ENCODE results near the gene FKBP2.
"Not testable (repeated sequence)": the region's sequence is repeated elsewhere in the genome, so short reads cannot be mapped to it uniquely, and the experiment has no call there.

Gene FKBP2

DNA sequence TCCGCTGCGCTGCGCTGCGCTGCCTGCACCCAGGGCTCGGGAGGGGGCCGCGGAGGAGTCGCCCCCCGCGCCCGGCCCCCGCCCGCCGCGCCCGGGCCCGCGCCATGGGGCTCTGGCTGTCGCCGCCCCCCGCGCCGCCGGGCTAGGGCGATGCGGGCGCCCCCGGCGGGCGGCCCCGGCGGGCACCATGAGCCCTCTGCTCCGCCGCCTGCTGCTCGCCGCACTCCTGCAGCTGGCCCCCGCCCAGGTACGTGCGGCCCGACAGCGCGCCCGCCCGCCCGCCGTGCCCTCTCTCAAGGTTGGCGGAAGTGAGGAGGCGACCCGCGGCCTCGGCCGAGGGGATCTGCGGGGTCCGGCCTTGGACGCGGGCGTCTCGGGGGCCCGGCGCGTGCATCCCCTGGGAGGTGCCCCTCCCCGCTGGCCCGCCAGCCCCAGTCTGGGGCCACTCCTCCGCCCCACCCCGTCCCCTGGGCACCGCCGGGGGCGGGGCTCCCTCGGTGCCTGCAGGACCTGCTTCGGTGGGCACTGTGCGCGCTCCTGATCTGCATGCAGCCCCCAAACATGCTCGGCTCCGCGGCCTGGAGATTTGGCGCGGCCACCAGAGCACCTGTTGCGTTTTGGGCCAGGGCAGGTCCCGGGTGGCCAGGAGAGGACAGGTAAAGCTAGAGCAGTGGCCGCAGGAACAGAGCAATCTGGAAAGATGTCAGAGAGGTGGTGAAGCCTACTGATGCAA, 6.1 kb upstream of the FKBP2 start:
- no peak for DNase-seq

DNA sequence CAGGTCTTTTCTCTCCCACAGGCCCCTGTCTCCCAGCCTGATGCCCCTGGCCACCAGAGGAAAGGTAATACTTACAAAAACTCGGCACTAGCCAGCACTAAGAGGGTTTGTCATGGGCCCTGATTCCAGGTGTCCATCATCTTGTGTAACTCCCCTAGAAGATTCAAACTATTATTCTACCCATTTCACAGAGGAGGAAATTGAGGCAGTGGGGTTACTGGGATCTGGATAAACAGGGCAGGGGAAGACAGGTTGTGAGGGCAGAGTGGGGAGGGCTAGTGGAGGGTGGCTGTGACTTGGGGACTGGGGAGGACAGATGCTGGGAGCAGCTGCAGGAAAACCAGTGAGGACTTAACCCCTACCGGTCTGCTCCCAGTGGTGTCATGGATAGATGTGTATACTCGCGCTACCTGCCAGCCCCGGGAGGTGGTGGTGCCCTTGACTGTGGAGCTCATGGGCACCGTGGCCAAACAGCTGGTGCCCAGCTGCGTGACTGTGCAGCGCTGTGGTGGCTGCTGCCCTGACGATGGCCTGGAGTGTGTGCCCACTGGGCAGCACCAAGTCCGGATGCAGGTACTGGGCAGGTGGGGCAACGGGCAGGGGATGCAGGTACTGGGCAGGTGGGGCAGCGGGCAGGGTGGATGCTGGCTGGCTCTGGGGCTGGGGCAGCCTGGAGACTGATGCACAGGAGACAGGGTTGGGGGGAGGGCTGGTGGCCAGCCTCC, 5.3 kb upstream of the FKBP2 start:
- no peak for DNase-seq

DNA sequence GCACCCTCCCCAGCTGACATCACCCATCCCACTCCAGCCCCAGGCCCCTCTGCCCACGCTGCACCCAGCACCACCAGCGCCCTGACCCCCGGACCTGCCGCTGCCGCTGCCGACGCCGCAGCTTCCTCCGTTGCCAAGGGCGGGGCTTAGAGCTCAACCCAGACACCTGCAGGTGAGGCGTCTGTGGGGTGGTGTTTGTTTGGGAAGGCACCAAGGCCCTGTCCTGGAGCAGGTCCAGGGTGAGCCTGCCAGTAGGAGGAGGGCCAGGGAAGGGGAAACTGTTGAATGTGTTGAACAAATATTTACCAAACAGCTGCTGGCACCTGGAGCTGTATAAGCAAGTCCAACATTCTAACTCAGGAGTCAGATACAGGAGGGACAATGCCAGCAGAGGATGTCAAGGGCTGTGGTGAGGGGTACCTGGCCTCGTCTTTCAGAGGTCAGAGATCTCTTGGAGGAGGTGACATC, 3.4 kb upstream of the FKBP2 start:
- DNase-seq: no peak

DNA sequence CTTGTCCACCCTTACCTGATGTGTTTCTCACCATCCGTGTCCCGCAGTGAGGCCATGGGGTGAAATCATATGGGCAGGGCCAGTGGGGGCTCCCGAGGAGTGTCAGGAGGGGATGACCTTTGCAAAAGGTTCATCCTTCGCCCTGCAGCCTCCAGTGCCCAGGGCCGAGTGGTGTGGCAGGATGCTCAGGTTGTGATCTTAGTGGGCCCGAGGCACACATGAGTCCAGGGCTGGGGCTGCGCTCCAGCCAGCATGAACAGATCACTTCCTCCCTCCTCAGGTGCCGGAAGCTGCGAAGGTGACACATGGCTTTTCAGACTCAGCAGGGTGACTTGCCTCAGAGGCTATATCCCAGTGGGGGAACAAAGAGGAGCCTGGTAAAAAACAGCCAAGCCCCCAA, 2.8 kb upstream of the FKBP2 start:
- no peak for DNase-seq

DNA sequence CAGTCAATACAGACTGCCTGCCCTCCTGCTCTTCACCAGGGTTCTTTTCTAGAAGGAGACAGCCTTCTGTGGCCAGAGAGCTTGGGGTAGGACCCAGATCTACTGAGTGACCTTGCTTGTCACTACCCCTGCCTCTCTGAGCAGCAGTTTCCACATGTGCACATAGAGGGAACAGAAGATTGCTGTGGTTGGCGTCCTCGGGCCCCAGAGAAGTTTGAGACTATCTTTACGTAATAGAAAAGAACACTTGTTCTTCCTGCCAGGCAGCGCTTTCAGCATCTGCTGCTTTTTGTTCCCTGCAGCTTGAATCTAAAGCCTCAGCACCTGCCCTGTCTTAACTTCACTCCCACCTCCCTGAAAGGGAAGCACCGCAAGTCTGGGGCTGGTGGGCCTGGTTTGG, 1.9 kb upstream of the FKBP2 start:
- DNase-seq: no peak

DNA sequence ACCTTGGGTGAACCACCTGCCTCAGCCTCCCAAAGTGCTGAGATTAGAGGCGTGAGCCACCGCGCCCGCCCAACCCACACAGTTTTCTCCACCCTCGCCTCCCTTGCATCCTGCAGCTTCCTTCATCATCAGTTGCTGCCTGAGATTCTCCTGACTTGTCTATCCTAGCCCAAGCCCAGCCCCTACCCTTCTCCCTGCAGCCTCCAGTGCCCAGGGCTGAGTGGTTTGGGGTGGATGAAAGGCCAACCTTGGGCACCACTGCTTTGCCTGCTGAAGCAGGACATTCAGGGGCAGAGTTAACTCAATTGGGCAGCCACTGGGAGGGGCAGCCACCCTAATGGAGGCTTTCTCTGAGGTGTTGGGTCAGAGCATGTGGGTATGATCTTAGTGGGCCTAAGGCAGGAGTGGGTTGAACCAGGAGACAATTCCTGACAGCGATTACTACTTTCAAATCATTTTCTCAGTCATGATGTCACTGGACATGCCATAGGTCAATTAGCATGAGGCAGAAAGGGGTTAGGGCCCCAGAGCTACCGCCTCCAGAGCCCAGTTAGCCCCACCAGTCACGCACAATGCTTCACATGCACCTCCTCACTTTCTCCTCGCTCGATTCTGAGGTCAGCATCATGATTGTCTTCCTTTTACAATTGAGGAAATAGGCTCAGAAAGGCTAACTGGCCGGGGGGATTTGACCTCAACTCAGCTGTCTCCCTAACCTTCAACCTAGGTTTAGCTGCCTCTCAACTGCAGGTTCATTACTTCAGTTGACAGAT, 1.0 kb upstream of the FKBP2 start:
- no peak for DNase-seq

DNA sequence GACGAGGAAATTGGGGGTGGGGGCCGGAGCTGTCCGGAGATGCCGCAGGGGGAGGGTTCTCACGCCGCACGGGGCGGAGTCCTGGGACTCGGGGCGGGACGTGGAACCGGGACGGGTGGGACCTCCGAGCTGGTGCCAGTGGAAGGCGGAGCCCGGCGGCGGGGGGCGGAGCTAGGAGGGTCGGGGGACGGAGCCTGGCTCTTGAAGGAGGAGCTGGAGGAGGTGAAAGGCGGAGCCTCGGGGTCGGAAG, 271 bp downstream of the FKBP2 start:
- peak; percentile 99 for DNase-seq

DNA sequence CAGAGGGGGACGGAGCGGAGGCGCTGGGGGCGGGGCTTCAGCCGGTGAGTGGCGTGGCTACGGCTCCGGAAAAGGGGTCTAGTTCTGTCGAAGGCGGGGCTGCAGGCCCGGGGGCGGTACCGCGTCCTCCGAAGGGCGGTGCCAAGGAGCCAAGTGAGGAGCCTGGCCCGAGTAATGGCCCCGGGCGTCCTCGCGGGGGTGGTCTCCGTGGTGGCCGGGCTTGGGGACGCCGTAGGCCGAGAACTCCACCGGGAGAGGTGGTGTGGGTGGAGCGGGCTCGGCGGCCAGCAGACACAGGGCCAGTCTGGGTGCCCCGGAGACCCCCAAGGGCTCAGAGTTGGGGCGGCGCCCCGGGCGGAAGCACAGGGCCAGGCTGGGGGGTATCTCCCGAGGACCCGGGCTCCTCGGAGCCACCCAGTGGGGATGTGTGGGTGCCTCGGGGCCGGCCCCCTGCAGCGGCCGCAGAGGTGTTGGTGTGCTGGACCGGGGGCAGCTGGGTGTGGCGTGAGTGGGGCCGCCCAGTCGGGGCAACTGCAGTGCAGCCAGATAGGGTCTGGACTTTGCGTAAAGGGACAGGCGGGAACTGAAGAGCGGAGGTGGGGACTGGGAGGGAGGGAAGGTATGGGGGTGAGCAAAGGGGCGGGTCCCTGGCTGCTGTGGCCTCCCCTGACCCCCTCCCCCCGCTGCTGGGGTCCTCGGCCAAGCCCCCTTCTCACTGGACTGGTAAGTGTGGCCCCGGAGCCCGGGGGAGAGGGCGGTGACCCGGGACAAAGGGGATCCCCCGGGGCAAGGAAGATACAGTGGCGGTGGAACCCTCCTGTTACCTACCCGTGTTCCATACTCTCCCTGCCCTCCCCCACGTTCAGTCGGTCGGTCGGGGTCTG, 838 bp downstream of the FKBP2 start:
- no peak for DNase-seq

DNA sequence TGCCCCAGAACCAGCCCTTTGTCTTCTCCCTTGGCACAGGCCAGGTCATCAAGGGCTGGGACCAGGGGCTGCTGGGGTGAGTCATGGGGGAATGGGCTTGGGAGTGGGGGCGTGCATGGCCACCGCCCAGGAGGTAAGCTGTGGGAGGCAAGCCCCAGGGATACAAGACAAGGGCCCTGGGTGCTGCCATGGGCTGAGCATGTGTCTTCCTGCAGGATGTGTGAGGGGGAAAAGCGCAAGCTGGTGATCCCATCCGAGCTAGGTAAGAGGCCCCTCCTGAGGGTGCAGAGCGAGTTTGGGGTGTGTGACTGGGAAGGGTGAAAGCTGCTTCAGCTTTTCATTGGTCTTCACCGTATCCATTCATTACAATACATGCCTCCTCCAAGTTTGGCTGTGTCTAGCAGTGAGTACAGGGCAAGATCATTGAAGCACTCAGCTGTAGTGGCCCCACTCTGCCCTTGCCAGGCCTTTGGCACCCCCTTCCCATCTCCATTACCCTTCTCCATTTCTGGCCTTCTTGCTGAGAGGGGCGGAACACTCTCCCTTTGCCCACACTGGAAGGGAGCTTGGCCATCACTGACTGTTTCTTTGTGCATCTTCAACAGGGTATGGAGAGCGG, 2.5 kb downstream of the FKBP2 start:
- no peak for DNase-seq

DNA sequence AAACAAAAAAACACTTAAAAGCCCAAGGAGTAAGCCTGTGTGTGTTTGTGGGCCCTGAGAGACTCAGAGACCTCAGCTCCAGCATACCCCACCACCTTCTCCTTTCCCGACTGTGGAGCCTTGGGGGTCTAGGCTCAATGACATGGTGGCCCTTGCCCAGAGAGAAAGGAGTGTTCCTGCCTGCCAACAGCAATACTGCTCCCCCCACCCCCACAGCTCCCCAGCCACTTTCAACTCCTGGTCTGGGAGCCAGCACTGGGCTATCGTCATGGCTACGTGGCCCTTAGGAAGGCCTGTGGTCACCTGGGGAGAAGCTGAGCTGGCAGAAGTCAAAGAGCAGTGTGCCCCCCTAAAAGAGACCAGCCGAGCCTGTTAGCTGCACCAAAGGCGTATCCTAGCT, 3.2 kb downstream of the FKBP2 start:
- DNase-seq: no peak

DNA sequence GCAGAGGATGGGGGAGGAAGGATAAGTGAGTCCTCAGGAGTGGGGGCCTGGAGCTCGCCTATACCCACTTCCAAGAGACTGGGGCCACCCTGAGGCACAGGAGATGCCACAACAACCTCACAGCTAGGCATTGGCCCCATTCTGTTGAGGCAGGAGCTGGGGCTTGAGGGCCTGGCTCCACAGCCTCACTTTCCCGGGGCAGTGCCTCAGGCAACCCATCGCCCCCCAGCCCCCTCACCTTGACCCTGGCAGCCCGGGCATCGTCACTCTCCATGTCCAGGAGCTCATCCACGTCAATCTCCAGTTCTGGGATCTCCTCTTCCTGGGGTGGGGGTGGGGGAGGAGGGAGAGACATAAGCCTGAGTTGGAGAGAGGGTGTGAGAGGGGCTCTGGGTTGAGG, 4.1 kb downstream of the FKBP2 start:
- DNase-seq: no peak

DNA sequence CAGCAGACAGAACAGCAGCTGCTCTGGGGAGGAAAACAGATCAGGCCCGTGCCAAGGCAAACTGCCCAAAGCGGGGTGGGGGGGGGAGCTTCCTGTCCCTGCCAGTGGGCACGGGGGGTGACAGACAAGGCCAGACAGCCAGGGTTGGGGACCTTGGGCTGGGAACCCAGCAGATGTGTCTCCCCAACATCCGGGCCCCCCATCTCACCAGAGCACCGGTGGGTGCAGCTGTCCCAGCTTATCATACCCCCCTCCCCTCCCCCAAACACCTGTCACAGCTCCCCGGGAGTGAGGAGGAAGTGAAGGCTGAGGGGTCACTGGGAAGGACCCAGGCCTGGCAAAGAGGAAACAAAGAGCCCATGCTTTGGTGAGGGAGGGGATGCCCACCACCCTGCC, 4.5 kb downstream of the FKBP2 start:
- no peak for DNase-seq

DNA sequence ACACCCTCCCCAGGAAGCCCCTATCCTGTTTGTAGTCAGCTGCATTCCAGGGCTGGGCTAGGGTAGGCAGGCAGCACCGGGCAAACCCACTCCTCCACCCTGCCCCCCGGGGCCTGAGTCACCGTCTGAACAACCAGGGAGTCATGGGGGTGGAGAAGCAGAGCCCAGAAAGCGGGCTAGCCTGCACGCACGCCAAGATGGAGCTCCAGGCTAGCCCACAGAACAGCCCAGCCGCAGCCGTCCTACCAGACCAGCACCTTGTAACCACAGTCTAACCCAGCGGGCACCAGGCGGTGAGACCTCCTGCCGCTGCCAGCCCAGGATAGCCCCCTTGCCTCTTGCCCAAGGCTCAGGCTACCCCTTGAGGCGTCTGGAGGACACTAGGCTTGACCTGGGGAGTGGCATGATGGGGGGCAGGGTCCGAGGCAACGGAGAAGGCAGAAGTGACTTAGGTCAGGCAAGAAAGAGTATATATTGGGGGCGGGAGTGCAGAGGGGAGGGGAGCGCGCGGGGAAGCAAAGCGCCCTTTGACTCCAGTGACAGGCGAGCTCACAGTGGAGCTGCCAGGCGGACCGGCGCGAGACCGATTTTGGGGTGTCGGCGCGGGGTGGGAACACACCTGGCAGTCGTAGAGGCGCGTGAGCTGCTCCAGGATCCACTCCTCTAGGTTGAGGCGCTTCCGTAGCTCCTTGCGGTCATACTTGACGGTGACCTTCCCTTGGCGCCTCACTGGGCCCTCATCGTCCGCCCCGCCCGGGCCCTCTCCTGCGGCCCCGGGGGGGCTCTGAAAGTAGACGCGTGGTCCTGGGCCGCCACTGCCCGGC, 5.1 kb downstream of the FKBP2 start:
- DNase-seq: no peak

DNA sequence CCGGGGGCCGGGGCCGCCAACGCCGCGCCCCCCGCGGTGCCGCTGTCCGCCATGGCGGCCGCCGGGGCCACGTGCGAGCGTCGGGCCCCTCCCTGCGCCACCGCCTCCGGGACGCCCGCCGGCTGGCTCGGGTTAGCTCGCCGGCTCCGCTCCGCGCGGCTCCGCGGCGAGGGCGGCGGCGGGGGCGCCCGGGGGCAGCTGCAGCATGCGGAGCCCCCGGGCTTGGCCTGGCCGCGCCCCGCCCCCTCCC, 5.7 kb downstream of the FKBP2 start:
- not testable (repeated sequence) for DNase-seq

DNA sequence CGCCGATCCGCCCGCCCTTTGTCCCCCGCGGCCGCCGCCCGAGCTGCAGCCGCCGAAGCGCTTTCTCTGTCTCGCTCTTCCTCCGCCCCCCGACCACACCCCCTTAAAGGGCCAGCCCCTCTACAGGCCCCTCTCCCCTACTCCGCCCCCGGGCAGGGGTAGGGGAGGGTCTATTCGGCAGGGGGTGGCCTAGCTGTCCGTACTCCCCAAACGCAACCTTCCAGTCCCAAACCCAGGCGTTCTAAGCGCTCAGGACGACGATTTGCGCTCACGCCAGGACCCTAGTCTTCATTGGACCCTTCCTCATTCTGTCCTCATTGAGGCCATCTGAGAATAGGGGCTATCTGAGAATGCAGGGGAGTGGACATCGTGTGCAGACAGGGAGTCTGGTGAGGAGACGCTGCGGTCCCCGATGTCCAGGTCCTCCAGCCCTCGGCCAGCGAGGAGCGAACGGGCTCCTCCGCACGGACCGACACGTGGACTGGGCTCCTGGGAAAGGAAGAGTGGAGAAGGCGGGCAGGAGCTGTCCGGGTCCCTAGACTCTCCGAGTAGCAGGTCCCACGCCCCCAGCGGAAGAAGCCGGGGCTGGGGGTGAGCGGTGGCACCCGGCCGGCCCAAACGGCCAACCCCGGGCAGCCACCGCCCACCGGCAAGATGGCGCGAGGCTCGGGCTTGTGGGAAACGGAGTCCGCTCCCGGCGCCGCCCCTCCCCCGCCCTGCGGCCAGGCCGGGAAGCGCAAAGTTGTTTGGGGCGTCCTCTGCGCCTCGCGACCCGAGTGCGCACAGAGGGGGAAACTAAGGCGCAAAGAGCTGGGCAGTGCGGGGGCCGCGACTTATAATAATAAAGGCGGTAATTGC, 6.2 kb downstream of the FKBP2 start, which contains the start of gene PPP1R14B:
Gene PPP1R14B, minus strand, starts transcription at position 73 of the 858 bp plus-strand sequence. CDS start 270 bp downstream, outside the sequence.
- DNase-seq: no peak

DNA sequence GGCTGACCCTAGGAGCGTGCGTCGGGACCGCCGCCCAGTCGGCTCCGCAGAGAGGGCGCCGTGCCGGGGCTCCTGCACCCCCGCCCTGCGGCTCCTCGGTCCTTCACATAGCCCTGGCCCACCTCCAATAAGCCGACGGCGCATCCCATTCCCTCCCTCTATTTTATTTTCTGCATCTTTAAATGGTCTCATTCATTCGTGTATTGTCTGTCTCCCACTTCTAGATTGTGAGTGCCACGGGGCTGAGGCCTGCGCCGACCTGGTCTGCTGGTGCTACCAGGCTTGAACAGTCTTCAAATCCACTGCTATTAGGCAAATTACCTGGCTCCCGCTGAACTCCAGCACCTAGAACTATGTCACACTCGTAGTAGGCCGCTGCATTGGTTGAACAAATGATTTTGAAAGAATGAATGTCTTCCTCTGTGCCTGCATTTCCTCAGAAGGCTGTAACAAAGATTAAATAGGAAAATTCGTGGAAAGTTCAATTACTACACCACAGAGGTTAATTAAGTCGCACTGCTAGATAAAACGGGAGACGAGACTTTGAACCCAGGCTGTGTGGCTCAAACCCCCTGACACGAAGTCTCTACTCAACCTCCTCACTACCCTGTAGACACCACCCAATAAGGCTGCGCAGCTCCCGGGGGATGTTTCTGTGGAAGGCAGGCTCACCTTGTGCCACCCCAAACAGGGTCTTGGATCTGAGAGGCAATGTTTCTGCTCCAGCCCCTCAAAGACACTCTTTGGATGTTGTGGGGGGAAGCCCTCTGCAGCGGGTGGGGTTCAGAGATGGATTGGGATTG, 7.0 kb downstream of the FKBP2 start:
- no peak for DNase-seq

DNA sequence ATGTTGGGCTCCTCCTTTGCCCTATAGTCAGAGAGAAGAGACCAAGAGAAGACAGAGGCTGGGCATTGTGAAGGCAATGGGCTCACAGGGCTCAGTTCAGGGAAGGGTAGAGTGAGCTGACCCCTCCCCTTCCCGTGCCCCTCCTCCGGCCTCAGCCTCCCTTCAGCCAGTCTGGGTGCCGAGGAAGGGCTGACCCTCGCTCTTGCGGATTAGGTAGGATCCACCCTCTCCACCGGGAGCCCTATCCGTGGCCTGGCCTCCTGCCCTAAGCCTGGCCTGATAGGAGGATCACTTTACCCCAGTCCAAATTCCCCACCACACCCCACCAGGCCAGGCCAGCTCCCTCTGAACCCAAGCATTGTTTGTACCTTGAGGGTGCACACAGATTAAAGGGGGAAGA, 7.7 kb downstream of the FKBP2 start:
- no peak for DNase-seq

DNA sequence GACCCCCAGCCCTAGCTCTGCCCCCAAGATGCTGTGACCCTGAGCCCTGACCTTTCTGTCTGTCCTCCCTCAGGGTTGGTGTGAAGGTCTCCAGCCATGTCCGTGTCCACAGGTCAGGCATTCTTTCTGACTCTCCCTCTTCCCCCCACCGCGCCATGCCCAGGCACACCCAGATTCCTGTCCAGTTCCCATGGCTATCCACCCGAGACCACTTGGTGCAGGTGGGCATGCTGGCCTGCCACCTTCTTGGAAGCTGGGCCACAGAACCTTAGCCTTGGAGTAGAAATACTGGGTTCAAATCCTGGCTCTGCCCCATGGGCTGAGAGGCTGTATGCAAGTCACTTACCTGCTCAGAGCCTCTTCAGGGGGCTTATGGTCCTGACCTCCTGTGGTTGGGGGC, 8.1 kb downstream of the FKBP2 start:
- DNase-seq: no peak

DNA sequence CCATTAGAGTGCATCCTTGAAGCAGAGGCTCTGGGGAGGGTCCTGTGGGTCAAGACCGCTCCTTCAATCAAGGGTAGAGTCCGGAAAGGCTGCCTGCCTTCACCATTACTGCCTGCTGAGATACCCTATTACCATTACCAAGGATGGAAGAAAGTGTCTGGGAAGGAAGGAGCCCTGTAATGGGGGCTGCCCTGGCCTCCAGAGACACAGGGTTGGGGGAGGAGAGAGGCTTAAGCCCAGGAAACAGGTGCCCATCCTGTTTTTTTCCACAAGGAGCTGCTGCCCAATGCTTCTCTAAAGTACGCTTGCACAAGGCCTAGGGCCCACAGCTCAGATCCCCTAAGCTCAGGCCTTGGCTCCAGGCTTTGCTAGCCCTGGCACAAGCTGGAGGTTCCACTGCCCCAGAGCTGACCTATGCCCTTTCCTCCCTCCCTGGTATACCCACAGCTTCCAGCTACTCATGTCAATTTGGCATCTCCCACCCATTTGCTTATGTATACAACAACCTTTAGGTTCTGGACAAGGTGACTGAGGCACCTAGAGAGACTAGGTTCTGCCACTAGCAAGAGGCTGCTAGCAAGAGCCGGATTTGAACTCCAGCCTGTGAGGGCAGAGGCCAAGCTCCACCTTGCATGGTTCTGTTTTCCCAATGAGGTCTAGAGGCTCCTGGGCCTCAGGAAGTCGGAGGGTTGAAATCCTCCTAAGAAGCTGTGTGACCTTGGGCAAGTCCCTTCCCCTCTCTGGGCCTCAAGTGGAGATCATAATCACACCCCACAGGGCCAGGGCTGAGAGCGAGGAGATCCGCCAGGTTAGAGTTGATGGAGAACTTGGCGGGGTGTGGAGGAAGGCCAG, 8.9 kb downstream of the FKBP2 start:
- no peak for DNase-seq
